Measurements from ENCODE around the gene MCTP1. TPM values are rescaled to one million over a fixed set of nuclear protein-coding genes. Genes with fewer than 3 reads are reported as not detected.

The MCTP1 gene
- total and polyA plus RNA-seq, 5 donors, result 0.84 to 5.7 (median 4.7) TPM

DNA sequence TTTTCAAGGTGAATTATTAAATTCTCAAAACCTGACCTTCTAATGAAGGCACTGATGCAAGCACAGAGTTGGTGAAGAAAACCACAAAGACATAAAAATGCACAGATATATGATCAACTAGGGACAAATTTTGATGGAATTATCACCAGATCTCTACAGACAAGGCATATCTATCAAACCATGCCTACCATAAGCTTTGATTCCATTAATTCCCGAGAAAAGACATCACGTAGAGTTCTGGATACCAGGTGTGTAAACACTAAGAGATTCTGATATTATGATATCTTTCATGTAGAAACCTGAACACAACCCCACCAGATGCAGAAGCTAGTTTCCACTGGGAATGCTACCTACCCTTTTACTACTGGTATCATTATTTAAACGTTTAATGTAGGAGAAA lies 525.9 kb downstream of the MCTP1 start:
- H3K4me1 ChIP-seq (ENCODE audit: control insufficient read depth, insufficient read depth, low read length), result no peaks in the 10 kb centered on the region
- DNase-seq (no peak), ATAC-seq (no peak)
- no peak overlapping the region for H3K4me3 ChIP-seq (ENCODE audit: low read length)
- intact Hi-C loops (cut with DNase I), result no loop called here
- no peak overlapping the region for H3K27ac ChIP-seq (ENCODE audit: low read length)
- no peaks in the 10 kb centered on the region for H3K9me3 ChIP-seq (ENCODE audit: control insufficient read depth, low read length)
- no peaks in the 10 kb centered on the region for H3K27me3 ChIP-seq (ENCODE audit: control insufficient read depth, insufficient read depth)
- WGBS, result 80% methylated on average over 3 of the region's 3 CpGs

GRCh38 chr5:94754824-94755223 lies 530.1 kb downstream of the MCTP1 start:
- Histone ChIP-seq H3K27me3 (ENCODE audit: control insufficient read depth, insufficient read depth) (no peaks in the 10 kb centered on the region), H3K27ac (ENCODE audit: low read length) (no peak overlapping the region), H3K9me3 (ENCODE audit: control insufficient read depth, low read length) (no peaks in the 10 kb centered on the region), H3K4me1 (ENCODE audit: control insufficient read depth, insufficient read depth, low read length) (no peaks in the 10 kb centered on the region), H3K4me3 (ENCODE audit: low read length) (no peak overlapping the region)
- DNase-seq (no peak), ATAC-seq (no peak)
- WGBS, result 75% methylated on average over 5 of the region's 5 CpGs
- intact Hi-C loops (cut with DNase I), result no loop called here

- Histone ChIP-seq H3K4me3 (ENCODE audit: low read length) (no peak overlapping the region), H3K27me3 (ENCODE audit: control insufficient read depth, insufficient read depth) (no peaks in the 10 kb centered on the region), H3K27ac (ENCODE audit: low read length) (no peak overlapping the region), H3K4me1 (ENCODE audit: control insufficient read depth, insufficient read depth, low read length) (no peaks in the 10 kb centered on the region), H3K9me3 (ENCODE audit: control insufficient read depth, low read length) (no peaks in the 10 kb centered on the region)
- peak; percentile 40 to 57 for ATAC-seq
- intact Hi-C loops (cut with DNase I), result no loop called here
- no peak for DNase-seq
- 59% methylated on average over 9 of the region's 9 CpGs for WGBS
These were observed 533.4 kb downstream of the MCTP1 start for GRCh38 chr5:94751460-94751859.

GRCh38 chr5:94750681-94751080 lies 534.2 kb downstream of the MCTP1 start:
- Histone ChIP-seq H3K4me3 (ENCODE audit: low read length) (no peak overlapping the region), H3K27me3 (ENCODE audit: control insufficient read depth, insufficient read depth) (no peaks in the 10 kb centered on the region), H3K9me3 (ENCODE audit: control insufficient read depth, low read length) (no peaks in the 10 kb centered on the region), H3K27ac (ENCODE audit: low read length) (no peak overlapping the region), H3K4me1 (ENCODE audit: control insufficient read depth, insufficient read depth, low read length) (no peaks in the 10 kb centered on the region)
- intact Hi-C loops (cut with DNase I), result no loop called here
- ATAC-seq (no peak), DNase-seq (no peak)
- 82% methylated on average over 4 of the region's 4 CpGs for WGBS

DNA sequence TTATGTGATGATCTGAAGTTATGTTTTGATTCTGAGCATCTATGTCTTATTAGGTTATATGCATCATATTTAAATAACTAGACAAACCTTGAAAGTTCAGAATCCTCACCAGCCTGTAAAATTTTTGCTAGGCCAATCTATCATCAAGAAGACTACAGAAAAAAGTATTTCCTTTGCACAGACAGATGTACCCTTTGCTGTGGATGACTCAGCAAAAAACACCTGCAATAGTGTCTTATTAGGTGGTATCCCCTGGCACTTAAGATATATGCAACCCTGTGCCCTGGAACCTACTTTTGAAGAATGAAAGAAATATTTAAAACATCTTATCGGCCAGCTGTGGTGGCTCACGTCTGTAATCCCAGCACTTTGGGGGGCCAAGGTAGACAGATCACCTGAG lies 535.9 kb downstream of the MCTP1 start:
- intact Hi-C loops (cut with DNase I), result no loop called here
- no peak overlapping the region for H3K27ac ChIP-seq (ENCODE audit: low read length)
- no peak overlapping the region for H3K4me3 ChIP-seq (ENCODE audit: low read length)
- WGBS, result 78% methylated on average over 2 of the region's 2 CpGs
- H3K4me1 ChIP-seq (ENCODE audit: control insufficient read depth, insufficient read depth, low read length), result no peaks in the 10 kb centered on the region
- H3K9me3 ChIP-seq (ENCODE audit: control insufficient read depth, low read length), result no peaks in the 10 kb centered on the region
- no peaks in the 10 kb centered on the region for H3K27me3 ChIP-seq (ENCODE audit: control insufficient read depth, insufficient read depth)
- ATAC-seq (no peak), DNase-seq (no peak)

DNA sequence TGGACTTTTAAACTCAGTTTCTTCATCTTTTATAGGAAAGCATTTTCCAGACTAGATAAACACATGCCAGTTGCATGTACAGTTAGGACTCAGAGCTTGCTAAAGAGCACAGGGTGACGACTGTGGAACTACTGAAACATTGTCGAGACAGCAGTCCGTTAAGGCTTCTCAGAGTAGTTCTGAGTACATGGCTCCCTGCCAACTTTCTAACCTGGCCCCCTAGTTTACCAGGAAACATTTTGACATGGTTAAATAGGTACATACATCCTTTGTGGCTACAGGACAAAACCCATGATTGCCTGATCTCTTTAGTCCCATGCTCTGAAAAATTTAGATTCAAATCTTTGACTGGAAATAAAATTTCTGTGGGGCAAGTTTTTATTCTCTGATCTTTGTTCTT lies 536.7 kb downstream of the MCTP1 start:
- H3K4me3 ChIP-seq (ENCODE audit: low read length), result no peak overlapping the region
- no peaks in the 10 kb centered on the region for H3K27me3 ChIP-seq (ENCODE audit: control insufficient read depth, insufficient read depth)
- no peaks in the 10 kb centered on the region for H3K4me1 ChIP-seq (ENCODE audit: control insufficient read depth, insufficient read depth, low read length)
- DNase-seq, result no peak
- no peak for ATAC-seq
- no peak overlapping the region for H3K27ac ChIP-seq (ENCODE audit: low read length)
- WGBS, result 52% methylated on average over 3 of the region's 3 CpGs
- intact Hi-C loops (cut with DNase I), result no loop called here
- no peaks in the 10 kb centered on the region for H3K9me3 ChIP-seq (ENCODE audit: control insufficient read depth, low read length)

- intact Hi-C loops (cut with DNase I), result no loop called here
- no peaks in the 10 kb centered on the region for H3K9me3 ChIP-seq (ENCODE audit: control insufficient read depth, low read length)
- DNase-seq (no peak), ATAC-seq (no peak)
- no peaks in the 10 kb centered on the region for H3K4me1 ChIP-seq (ENCODE audit: control insufficient read depth, insufficient read depth, low read length)
- H3K4me3 ChIP-seq (ENCODE audit: low read length), result no peak overlapping the region
- WGBS, result 83% methylated on average over 4 of the region's 4 CpGs
- H3K27me3 ChIP-seq (ENCODE audit: control insufficient read depth, insufficient read depth), result no peaks in the 10 kb centered on the region
- H3K27ac ChIP-seq (ENCODE audit: low read length), result no peak overlapping the region
These were observed 537.5 kb downstream of the MCTP1 start for GRCh38 chr5:94747371-94747770.

DNA sequence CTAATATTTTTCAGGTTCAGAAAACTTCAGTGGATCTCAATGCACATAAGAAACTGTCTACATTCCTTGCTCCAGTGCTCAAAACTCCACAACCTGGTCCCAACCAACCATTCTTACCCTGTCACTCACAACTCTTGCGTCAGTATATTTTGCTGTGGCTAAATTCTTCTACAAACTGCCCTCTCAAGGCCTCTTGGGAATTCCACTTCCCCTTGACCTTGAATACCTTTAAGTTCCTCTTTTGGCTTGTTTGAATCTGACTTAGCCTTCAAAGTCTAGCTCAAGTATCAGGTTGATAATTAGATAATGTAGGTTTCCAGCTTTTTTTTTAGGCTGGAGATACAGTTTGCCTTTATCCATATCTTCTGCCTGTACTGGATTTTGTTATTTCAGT lies 538.2 kb downstream of the MCTP1 start:
- Histone ChIP-seq H3K4me3 (ENCODE audit: low read length) (no peak overlapping the region), H3K4me1 (ENCODE audit: control insufficient read depth, insufficient read depth, low read length) (no peaks in the 10 kb centered on the region), H3K27me3 (ENCODE audit: control insufficient read depth, insufficient read depth) (no peaks in the 10 kb centered on the region), H3K9me3 (ENCODE audit: control insufficient read depth, low read length) (no peaks in the 10 kb centered on the region), H3K27ac (ENCODE audit: low read length) (no peak overlapping the region)
- intact Hi-C loops (cut with DNase I), result no loop called here
- 63% methylated on average over 1 of the region's 1 CpG for WGBS
- no peak for ATAC-seq
- no peak for DNase-seq

- Histone ChIP-seq H3K4me3 (ENCODE audit: low read length) (no peak overlapping the region), H3K4me1 (ENCODE audit: control insufficient read depth, insufficient read depth, low read length) (no peaks in the 10 kb centered on the region), H3K9me3 (ENCODE audit: control insufficient read depth, low read length) (no peaks in the 10 kb centered on the region), H3K27ac (ENCODE audit: low read length) (no peak overlapping the region), H3K27me3 (ENCODE audit: control insufficient read depth, insufficient read depth) (no peaks in the 10 kb centered on the region)
- DNase-seq, result no peak
- WGBS, result 67% methylated on average over 5 of the region's 5 CpGs
- ATAC-seq, result no peak
- intact Hi-C loops (cut with DNase I), result no loop called here
These were observed 538.8 kb downstream of the MCTP1 start for GRCh38 chr5:94745786-94746730.

DNA sequence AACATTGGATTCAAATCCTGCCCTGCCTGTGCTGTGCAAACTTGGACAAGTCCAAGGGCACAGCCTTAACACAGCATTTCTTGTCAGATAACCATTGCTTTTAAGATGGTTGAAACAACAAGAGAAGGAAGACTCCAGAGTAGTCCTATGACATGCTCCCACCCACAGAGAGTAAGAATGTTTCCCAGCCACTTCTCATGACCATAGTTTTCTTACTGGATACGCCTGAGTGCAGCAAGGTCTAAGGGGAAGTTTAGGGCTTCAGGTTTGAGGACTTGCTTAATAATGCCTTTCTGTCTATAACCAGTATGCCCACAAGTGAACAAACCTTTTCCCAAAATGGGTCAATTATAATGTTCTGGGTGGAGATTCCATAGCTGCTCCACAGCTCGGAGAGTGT lies 540.0 kb downstream of the MCTP1 start:
- H3K27ac ChIP-seq (ENCODE audit: low read length), result no peak overlapping the region
- no peaks in the 10 kb centered on the region for H3K9me3 ChIP-seq (ENCODE audit: control insufficient read depth, low read length)
- DNase-seq, result no peak
- ATAC-seq, result no peak
- H3K27me3 ChIP-seq (ENCODE audit: control insufficient read depth, insufficient read depth), result no peaks in the 10 kb centered on the region
- 93% methylated on average over 2 of the region's 2 CpGs for WGBS
- no peak overlapping the region for H3K4me3 ChIP-seq (ENCODE audit: low read length)
- no peaks in the 10 kb centered on the region for H3K4me1 ChIP-seq (ENCODE audit: control insufficient read depth, insufficient read depth, low read length)
- intact Hi-C loops (cut with DNase I), result no loop called here

GRCh38 chr5:94742852-94743251 lies 542.0 kb downstream of the MCTP1 start:
- H3K4me3 ChIP-seq (ENCODE audit: low read length), result no peak overlapping the region
- no peaks in the 10 kb centered on the region for H3K9me3 ChIP-seq (ENCODE audit: control insufficient read depth, low read length)
- H3K4me1 ChIP-seq (ENCODE audit: control insufficient read depth, insufficient read depth, low read length), result no peaks in the 10 kb centered on the region
- no peaks in the 10 kb centered on the region for H3K27me3 ChIP-seq (ENCODE audit: control insufficient read depth, insufficient read depth)
- H3K27ac ChIP-seq (ENCODE audit: low read length), result no peak overlapping the region
- ATAC-seq, result no peak
- intact Hi-C loops (cut with DNase I), result no loop called here
- WGBS, result 88% methylated on average over 4 of the region's 4 CpGs
- DNase-seq, result no peak
